GM12891 (cell line): Measurements from ENCODE around the gene EFCAB11.

Source experiments
- POLR2A ChIP-seq: IDR thresholded peaks from 2 replicates; pipeline ENCODE4 v1.6.1; 2011; ENCODE audit warnings: low read depth, low read length, control low read depth
- POLR2AphosphoS5 ChIP-seq: IDR thresholded peaks from 2 replicates; pipeline ENCODE4 v1.6.1; 2011; ENCODE audit warnings: low read depth, low read length, control low read depth
- SPI1 ChIP-seq: IDR thresholded peaks from 2 replicates; pipeline ENCODE4 v1.6.1; 2011; ENCODE audit warnings: low read depth, low read length, control low read depth
- TAF1 ChIP-seq: IDR thresholded peaks from 2 replicates; pipeline ENCODE4 v1.6.1; 2011; ENCODE audit warnings: low read depth, low read length, control low read depth

- TF ChIP-seq SPI1 (no peak), POLR2AphosphoS5 (no peak), POLR2A (no peak), TAF1 (no peak)
Measured at GRCh38 chr14:89746135-89746534, 208.4 kb downstream of the EFCAB11 start.
